NK-92 treated with Interleukin-12 subunit alpha and Interleukin-12 subunit beta, amount 100 ng/mL, for 24 hours (cell line): Measurements from ENCODE around the gene ANKRD24.
"Not testable (repeated sequence)": the region's sequence is repeated elsewhere in the genome, so short reads cannot be mapped to it uniquely, and the experiment has no call there.

Experiments
- DNase-seq: peaks from one replicate; lab custom pipeline; 2025; lab: John Stamatoyannopoulos, UW

The ANKRD24 gene

DNA sequence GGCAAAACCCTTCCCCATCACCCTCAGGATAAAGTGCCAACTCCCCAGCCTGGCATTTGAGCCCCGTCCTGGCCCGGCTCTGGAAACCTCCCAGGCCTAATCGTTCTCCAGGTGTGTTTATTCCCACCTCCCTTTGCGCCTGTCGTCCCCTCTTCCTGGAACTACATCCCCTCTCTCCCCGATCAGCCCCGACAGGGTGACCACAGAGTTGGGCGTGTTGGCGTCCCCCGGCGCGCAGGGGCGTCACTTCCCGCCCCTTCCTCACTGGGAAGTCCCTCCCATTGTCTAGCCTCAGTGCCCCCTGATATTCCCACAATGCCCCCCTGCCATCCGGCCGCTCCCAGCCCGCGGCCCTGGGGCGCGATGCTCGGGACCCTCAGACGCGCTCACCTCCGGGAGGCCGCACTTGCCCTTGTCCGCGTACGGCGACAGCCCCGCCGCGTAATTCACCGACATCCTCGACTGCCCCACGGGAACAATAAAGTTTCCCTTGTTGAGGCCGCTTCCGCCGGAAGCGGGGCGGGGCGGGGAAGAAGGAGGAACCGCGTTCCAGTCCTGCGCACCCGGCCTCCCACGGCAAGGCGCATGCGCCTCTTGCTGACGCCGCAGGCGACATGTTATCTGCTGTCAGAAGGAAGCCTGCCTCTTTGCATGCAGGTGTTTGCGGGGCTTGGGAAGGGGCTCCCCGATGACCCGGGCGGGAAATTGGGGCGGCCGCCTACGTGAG lies at the start of gene ANKRD24, which contains the start of gene SIRT6:
TSS of gene ANKRD24 (plus strand) at position 606 of the 727 bp plus-strand sequence. CDS start 3,737 bp downstream, outside the sequence.
TSS of gene SIRT6 (minus strand) at position 480 of the 727 bp plus-strand sequence. CDS start at position 456, 24 bp downstream.
- DNase-seq, result peak; percentile 92

GRCh38 chr19:4134351-4134750 lies 48.1 kb upstream of the ANKRD24 start:
- no peak for DNase-seq

- DNase-seq, result not testable (repeated sequence)
These were observed 47.1 kb upstream of the ANKRD24 start for GRCh38 chr19:4135386-4135785.

- no peak for DNase-seq
These were observed 45.8 kb upstream of the ANKRD24 start for GRCh38 chr19:4136680-4137088.

GRCh38 chr19:4138445-4138844 lies 44.0 kb upstream of the ANKRD24 start:
- DNase-seq, result no peak

DNA sequence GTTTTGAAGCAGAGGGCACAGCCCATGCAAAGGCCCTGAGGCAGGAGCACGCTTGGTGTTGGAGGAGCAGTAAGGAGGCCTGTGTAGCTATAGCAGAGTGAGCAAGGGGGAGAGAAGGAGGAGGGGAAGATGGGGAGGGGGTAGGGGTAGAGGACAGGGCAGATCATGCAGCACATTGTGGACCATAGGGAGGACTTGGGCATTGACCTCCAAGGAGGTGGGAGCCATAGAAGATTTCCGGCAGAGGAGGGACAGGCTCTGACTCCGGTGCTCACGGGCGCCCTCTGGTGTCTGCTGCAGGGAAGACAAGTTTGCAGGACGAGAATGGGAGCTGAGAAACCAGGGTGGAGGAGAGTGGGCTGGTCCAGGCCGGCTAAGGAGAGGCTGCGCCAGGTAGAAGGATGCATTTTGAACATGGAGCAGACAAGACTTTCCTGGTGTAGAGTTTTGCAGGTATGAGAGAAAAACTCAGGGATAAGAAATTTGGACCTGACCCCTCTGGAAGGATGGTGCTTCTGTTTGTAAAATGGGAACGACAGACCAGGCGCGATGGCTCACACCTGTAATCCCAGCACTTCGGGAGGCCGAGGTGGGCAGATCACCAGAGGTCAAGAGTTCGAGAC lies 42.8 kb upstream of the ANKRD24 start:
- peak; percentile 71 for DNase-seq

DNA sequence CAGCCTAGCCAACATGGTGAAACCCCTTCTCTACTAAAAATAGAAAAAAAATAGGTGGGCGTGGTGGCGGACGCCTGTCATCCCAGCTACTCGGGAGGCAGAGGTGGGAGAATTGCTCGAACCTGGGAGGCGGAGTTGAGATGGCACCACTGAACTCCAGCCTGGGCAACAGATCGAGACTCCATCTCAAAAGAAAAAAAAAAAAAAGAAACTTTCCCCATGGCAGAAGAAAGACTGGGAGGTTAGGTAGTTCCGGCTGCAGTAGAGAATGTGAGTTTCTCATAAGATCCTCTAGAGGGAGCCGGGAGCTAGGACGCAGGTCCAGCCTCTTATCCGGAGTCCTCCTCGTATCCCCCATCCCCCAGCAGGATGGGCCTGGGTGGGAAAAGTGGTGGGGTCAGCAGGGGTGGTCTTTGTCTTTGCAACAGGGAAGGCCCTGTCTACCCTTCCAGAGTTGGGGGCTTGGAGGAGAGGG lies 42.2 kb upstream of the ANKRD24 start:
- no peak for DNase-seq

DNA sequence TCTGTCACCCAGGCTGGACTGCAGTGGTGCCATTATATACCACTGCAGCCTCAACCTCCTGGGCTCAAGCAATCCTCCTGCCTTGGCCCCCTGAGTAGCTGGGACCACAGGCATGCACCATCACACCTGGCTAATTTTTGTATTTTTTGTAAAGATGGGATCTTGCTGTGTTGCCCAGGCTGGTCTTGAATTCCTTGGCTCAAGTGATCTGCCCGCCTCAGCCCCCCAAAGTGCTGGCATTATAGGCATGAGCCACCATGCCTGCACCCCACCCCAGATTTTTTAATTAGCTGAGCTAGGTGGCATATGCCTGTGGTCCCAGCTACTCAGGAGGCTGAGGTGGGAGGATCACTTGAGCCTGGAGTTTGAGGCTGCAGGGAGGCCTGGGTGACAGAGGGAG lies 39.6 kb upstream of the ANKRD24 start:
- DNase-seq, result not testable (repeated sequence)

DNA sequence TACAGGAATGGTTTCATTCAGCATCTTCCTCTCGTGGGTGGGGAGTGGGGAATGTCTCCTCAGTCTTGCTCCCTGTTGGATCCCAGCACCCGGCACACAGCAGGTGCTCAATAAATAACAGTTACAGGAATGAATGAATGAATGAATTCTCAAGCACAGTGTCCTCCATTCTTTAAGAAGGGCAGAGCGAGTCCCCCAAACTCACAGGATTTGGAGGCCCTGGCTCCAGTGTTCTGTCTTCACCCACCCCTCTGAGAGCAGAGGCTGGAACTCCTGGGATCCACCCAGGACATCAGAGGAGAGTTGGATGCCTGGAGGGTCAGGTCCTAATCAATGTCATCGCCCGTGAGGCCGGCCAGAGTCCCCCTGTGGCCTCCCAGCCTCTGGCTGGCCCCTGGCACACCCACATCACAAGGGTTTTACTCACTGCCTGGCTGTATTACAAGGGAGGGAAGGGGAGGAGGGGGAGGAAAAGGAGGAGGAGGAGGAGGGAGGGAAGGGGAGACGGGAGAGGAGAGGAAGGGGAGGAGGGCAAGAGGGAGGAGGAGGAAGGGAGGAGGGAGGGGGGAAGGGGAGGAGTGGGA lies 37.7 kb upstream of the ANKRD24 start:
- no peak for DNase-seq

DNA sequence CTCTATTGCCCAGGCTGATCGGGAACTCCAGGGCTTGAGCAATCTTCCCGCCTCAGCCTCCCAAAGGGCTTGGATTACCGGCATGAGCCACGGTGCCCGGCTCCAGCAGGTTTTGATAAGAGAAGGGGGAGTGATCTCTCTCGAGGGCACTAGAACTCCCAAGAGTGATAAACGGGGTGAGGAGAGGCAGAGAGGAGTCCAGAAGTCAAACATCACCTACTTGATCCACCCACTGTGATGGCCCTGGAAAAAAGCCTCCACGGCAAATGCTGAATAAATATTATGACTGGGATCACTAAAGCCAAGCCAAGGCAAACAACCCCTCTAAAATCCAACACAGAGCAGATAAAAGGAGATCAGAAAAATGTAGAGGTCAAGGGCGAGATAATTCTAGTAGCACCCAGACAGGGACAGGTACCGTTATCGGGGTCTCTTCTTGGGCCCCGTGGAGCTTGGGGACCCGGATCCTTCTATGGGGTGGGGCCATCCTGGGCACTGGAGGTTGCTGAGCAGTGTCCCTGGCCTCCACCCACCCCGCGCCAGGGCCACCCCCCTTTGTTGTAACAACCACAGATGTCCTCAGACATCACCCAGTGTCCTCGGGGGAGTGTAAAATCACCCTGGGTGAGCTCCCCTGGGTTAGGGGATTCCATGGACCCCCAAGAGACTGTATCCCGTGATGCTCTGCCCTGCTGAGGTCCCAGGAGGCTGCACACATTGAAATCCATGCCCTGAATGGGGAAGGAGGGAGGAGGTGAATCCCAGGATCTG lies 32.8 kb upstream of the ANKRD24 start:
- DNase-seq, result no peak

DNA sequence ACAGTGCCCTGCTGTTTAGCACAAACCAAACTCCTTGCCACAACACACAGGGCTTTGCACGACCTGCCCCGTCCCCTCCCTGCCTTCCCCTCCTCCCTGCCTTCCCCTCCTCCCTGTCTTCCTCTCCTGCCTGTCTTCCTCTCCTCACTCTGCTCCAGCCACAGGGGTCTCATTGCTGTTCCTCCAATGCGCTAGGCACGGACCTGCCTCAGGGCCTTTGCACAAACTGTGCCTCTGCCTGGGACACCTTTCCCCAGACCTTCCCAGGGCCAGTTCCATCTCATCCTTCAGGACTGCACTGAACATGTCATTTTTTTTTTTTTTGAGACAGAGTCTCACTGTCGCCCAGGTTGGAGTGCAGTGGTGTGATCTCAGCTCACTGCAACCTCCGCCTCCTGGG lies 30.9 kb upstream of the ANKRD24 start:
- DNase-seq, result no peak

- DNase-seq, result no peak
These were observed 30.1 kb upstream of the ANKRD24 start for GRCh38 chr19:4152241-4152998.

GRCh38 chr19:4154571-4155312 lies 27.7 kb upstream of the ANKRD24 start:
- DNase-seq, result no peak

DNA sequence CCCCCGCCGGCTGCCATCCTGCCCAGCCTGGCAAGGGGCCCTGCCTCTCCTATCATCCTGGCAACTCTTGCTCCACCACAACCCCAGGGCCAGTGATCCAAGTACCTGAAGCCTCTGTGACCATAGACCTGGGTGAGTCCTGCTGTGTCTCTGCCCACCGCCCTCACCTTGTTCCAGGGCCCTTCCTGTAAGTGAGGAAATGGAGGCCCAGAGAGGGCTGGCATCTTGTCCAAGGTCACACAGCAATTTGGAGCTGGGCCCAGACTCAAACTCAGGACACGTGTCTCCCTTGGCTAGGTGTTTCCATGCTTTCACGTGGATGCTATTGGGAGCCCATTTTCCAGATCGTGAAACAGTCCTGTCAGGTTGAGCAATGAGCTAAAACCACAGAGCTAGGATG lies 25.3 kb upstream of the ANKRD24 start:
- DNase-seq, result no peak

GRCh38 chr19:4157971-4158370 lies 24.5 kb upstream of the ANKRD24 start:
- not testable (repeated sequence) for DNase-seq

- no peak for DNase-seq
These were observed 20.9 kb upstream of the ANKRD24 start for GRCh38 chr19:4161415-4162077.

DNA sequence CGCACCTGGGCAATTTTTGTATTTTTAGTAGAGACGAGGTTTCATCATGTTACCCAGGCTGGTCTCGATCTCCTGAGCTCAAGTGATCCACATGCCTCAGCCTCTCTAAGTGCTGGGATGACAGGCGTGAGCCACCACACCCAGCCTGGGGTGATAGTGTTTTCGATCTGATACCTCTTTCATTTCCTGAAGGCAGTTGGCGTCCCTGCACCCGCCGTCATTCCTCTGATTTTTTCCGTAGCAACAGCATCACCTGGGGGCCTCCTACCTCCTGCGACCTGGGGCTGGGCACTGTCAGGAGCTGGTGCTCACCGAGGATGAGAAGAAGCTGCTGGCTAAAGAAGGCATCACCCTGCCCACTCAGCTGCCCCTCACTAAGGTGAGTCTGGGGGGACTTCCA lies 18.2 kb upstream of the ANKRD24 start:
- DNase-seq, result no peak

- DNase-seq, result no peak
These were observed 10.8 kb upstream of the ANKRD24 start for GRCh38 chr19:4171676-4172075.

DNA sequence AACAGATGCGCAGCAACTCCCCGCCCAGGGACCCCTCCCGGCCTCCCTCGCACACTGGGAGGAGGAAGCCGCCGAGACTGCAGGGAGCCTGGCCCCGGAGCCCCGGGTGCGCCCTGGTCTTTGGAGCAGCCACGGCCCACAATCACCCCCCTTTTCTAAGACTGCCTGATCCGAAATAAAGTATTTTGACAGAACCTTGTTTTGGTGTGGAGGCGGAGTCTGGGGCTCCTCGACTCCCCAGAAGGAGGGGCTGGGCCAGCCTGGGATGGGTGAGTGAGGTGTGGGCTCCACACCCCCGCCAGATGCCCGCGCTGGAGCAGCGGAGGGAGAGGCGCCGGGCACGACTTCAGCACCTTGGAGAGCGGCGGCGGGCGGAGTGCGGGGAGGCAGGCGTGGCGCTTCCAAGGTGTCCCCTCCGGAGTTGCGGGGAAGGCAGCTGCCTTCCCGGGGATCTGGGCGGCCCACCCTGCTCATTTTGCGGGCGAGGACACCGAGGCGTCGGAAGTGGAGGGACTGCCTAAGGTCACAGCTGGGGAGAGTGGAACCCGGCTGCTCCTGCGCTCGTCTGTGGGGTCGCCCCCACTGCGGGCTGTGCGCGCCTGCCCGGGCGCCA lies 9.5 kb upstream of the ANKRD24 start:
- DNase-seq, result no peak
